ENCODE measurements around the gene DGKE. TPM values are rescaled to one million over a fixed set of nuclear protein-coding genes. Genes with fewer than 3 reads are reported as not detected.

Gene DGKE
- total and polyA plus RNA-seq, 2 of the 8 experiments (the other 6 are each of a cell fraction or from before 2014, with no cell fraction given): 1.7 to 7.4 TPM

DNA sequence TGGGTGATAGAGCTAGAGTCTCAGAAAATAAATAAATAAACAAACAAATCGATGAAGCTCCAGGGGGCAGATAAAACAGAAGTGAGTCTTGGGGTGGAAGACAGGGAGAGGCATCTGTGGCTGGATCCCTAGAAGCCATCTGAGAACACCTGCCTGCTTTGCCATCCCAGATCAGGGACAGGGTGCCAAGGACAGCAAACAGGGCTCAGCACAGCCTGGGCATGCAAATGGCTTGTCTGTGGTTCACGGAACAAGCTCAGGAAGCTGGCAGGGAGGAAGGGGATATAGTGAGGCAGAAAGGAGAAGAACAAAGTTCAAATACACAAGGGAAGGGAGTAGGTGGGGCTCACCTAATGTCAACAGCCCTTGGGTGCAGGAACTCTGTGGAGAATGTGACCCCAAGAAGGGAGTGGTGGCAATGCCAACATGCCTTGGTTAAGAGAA lies 52.4 kb downstream of the DGKE start:
- H3K23ac ChIP-seq (ENCODE audit: insufficient read length): no peak overlapping the region
- H4K8ac ChIP-seq (ENCODE audit: extremely low read depth, insufficient read depth, low read length): no peak overlapping the region
- H4K91ac ChIP-seq (replicated peaks; ENCODE audit: insufficient read length, low read length): no peak overlapping the region
- H3K18ac ChIP-seq (ENCODE audit: extremely low read depth, low read length): no peak overlapping the region; the same call in 1 of the 2 replicates
- no peak overlapping the region for H2AFZ ChIP-seq (ENCODE audit: low read length)
- DNase-seq (ENCODE audit: low read depth in 1 of 2, low spot score in 2 of 2) (no peak), FAIRE-seq (no peak)
- peaks cover 0 to 4% (median 0%) of the 10 kb centered on the region in 4 experiments; a peak in 1 of 7 replicates for H3K4me1 ChIP-seq (replicated peaks in 1 of 4; ENCODE audit: control insufficient read depth in 3 of 4, insufficient read depth in 4 of 4, low read length in 3 of 4)
- H3K9me3 ChIP-seq (ENCODE audit: insufficient read depth in 2 of 2, low read depth in 1 of 2, low read length in 1 of 2): peaks cover 13 to 16% of the 10 kb centered on the region in 2 experiments
- H3K27me3 ChIP-seq (replicated peaks in 1 of 4; ENCODE audit: control insufficient read depth in 3 of 4, extremely low read depth in 1 of 4, insufficient read depth in 3 of 4, low read length in 3 of 4): no peaks in the 10 kb centered on the region; a peak in 1 of 7 replicates
- no peaks in the 10 kb centered on the region for H3K79me1 ChIP-seq (ENCODE audit: low read depth, low read length)
- H2BK15ac ChIP-seq (ENCODE audit: low read length): no peak overlapping the region
- no peak overlapping the region for H3K56ac ChIP-seq (replicated peaks; ENCODE audit: insufficient read length, low read depth, low read length)
- H2BK12ac ChIP-seq (ENCODE audit: low read depth, low read length): no peak overlapping the region
- ChIA-PET CTCF (ENCODE audit: partially characterized antibody) (interaction anchor here (1.1 to 1.9 kb wide), 3 partner anchors 8 to 66 kb away, joined by 3 to 7 read pairs (median 4); no protein-coding TSS in a partner anchor), POLR2A (ENCODE audit: partially characterized antibody) (interaction anchor here (0.9 kb wide), 1 partner anchor 23 kb away, joined by 3 read pairs; no protein-coding TSS in a partner anchor)
- H3K23me2 ChIP-seq (ENCODE audit: low read depth, low read length): no peaks in the 10 kb centered on the region
- H3K9ac ChIP-seq (replicated peaks in 1 of 4; ENCODE audit: extremely low read depth in 1 of 4, low read depth in 3 of 4, low read length in 3 of 4): no peak overlapping the region
- WGBS, 2 experiments (ENCODE audit: extremely low coverage in 1 of 2, insufficient coverage in 1 of 2, insufficient read length in 1 of 2, insufficient replicate concordance in 2 of 2, low coverage in 1 of 2, low lambda C conversion rate in 2 of 2, missing lambda C conversion rate in 1 of 2): 88% methylated on average over 2 of the region's 2 CpGs; no CpG with 5 or more reads in 1 of the 2 experiments
- peaks cover 0 to 12% (median 8%) of the 10 kb centered on the region in 4 experiments; a peak in 5 of 8 replicates for H3K36me3 ChIP-seq (ENCODE audit: control insufficient read depth in 2 of 4, insufficient read depth in 4 of 4, low read length in 3 of 4)
- H3K27ac ChIP-seq (ENCODE audit: low read depth, low read length): no peak overlapping the region
- H3K79me2 ChIP-seq (ENCODE audit: control insufficient read depth in 1 of 2, insufficient read depth in 2 of 2, low read length in 2 of 2): no peaks in the 10 kb centered on the region
- no peak overlapping the region for H3K4me2 ChIP-seq (ENCODE audit: insufficient read depth in 1 of 2, low read depth in 2 of 2, low read length in 2 of 2)
- no peaks in the 10 kb centered on the region for H4K20me1 ChIP-seq (replicated peaks in 1 of 2; ENCODE audit: control insufficient read depth in 1 of 2, insufficient read depth in 2 of 2, low read length in 2 of 2)
- H2AK5ac ChIP-seq (ENCODE audit: low read depth, low read length): no peak overlapping the region
- TF ChIP-seq PHF8 (conservative IDR thresholded peaks at IDR 0.05; ENCODE audit: low read depth, low read length) (no peak), SAP30 (IDR thresholded peaks at IDR 0.05; ENCODE audit: insufficient read depth, insufficient replicate concordance, low read length) (no peak), RBBP5 (IDR thresholded peaks at IDR 0.05; ENCODE audit: borderline replicate concordance, low read depth, low read length) (no peak), SRF (IDR thresholded peaks at IDR 0.05; ENCODE audit: low read depth, low read length) (no peak), BACH1 (IDR thresholded peaks at IDR 0.05; ENCODE audit: low read length) (no peak), EGR1 (IDR thresholded peaks at IDR 0.05; ENCODE audit: borderline replicate concordance, low read depth, low read length) (no peak), CBX5 (IDR thresholded peaks at IDR 0.05; ENCODE audit: low read depth, low read length) (no peak), CBX8 (IDR thresholded peaks at IDR 0.05; ENCODE audit: borderline replicate concordance, low read depth, low read length) (no peak), CREB1 (IDR thresholded peaks at IDR 0.05) (no peak), SP2 (IDR thresholded peaks at IDR 0.05; ENCODE audit: low read length) (no peak), SIX5 (IDR thresholded peaks at IDR 0.05; ENCODE audit: low read depth, low read length) (no peak), EP300 (IDR thresholded peaks at IDR 0.05; ENCODE audit: borderline replicate concordance in 1 of 2, low read depth in 2 of 2, low read length in 2 of 2) (no peak), ASH2L (IDR thresholded peaks at IDR 0.05; ENCODE audit: low read length) (no peak), POLR2A (IDR thresholded peaks at IDR 0.05; ENCODE audit: control extremely low read depth in 1 of 2, low read depth in 2 of 2, low read length in 2 of 2) (no peak)
- no peak overlapping the region for H3K4ac ChIP-seq (replicated peaks; ENCODE audit: insufficient read length, low read depth, low read length)
- no peak overlapping the region for H3K14ac ChIP-seq (ENCODE audit: insufficient read length)
- H2BK20ac ChIP-seq (ENCODE audit: low read length): no peak overlapping the region
- H4K5ac ChIP-seq (ENCODE audit: insufficient read length, low read depth, low read length): no peak overlapping the region
- H2BK5ac ChIP-seq (ENCODE audit: low read depth, low read length): no peak overlapping the region
- H3K4me3 ChIP-seq (ENCODE audit: extremely low read depth in 1 of 4, insufficient read depth in 2 of 4, low read depth in 3 of 4, low read length in 4 of 4): no peak overlapping the region
- no peak overlapping the region for H2BK120ac ChIP-seq (replicated peaks; ENCODE audit: low read depth, low read length)
